HL-60/S4 treated with retinoic acid at 250 ng/mL for 4 days and 3 days (cell line): ENCODE results near the gene GPR62.
"Not testable (repeated sequence)": the region's sequence is repeated elsewhere in the genome, so short reads cannot be mapped to it uniquely, and the experiment has no call there.

ENCODE experiments used
- in situ Hi-C: fragments of 300-500 bp; cut with MboI; formaldehyde crosslinking; loops from 2 replicates; pipeline ENCODE4 v1.7.0; 2022; ENCODE audit warnings: low sequenced_read_pairs

Gene GPR62

DNA sequence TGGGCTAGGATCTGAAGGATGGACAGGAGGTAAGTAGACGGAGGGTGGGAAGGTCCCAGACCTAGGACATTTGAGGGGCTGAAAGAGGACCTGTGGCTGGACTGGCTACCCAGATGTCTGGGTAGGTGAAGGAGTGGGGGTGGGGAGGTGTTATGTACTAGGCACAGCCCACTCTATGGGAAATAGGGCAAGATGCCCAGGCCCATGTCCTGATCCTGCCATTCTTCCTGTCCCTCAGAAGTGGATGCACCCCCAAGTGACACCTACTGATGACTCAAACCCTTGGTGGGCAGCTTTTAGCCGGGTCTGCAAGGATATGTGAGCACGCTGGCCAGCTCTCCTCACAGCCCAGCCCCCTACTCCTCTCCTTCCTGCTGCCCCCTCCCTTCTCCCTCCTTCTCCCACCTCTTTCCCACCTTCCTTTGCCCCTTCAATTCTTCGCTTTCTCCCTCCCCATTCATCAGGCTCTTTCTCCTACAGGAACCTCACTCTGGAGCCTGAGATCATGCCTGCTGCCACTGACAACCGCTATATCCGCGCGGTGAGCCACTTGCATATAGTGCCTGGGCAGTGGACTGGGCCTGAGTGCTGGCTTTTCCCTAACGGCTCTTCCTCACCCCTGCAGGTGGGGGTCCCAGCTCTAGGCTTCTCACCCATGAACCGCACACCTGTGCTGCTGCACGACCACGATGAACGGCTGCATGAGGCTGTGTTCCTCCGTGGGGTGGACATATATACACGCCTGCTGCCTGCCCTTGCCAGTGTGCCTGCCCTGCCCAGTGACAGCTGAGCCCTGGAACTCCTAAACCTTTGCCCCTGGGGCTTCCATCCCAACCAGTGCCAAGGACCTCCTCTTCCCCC, 33.3 kb downstream of the GPR62 start:
- in situ Hi-C loops: no loop called here

DNA sequence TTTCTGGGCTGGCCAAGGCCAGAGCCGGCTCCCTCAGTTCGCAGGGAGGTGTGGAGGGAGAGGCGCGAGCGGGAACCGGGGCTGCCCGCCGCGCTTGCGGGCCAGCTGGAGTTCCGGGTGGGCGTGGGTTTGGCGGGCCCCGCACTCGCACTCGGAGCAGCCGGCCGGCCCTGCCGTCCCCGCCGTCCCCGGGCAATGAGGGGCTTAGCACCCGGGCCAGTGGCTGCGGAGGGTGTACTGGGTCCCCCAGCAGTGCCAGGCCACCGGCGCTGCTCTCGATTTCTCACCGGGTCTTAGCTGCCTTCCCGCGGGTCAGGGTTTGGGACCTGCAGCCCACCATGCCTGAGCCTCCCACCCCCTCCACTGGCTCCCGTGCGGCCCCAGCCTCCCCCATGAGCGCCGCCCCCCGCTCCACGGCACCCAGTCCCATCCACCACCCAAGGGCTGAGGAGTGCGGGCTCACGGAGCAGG, 35.4 kb downstream of the GPR62 start:
- in situ Hi-C loops: not testable (repeated sequence)

DNA sequence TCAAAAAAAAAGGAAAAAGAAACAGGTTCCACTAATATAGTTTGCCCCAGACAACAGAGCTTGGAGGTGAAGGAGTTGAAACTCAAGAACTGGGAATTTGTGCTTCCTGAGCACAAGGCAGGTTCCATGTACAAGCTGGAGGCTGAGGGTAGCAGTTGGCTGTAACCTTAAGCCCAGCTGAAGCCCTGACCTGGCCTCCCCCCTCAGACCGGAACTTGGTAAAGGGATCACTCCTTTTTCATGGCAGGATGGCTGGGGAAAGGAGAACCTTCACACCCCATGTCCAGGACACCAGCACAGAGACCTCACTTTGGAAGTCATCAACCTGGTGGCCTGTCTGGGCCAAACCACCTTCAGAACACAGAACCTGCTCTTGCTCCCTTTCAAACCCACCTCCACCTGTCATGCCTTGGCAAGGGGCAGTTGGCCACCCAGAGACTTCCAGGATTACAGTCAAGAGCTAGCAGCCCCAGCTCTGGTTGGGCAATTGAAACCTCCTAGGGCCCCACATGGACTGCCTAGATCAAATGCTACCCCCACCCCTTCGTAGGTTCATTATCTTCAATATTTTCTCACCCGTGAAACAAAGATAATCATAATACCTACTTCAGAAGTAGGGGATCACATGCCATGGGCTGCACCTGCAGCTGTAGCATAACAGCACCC, 37.0 kb downstream of the GPR62 start:
- in situ Hi-C loops: no loop called here

GRCh38 chr3:51993657-51994056, 38.5 kb downstream of the GPR62 start:
- in situ Hi-C loops: not testable (repeated sequence)

DNA sequence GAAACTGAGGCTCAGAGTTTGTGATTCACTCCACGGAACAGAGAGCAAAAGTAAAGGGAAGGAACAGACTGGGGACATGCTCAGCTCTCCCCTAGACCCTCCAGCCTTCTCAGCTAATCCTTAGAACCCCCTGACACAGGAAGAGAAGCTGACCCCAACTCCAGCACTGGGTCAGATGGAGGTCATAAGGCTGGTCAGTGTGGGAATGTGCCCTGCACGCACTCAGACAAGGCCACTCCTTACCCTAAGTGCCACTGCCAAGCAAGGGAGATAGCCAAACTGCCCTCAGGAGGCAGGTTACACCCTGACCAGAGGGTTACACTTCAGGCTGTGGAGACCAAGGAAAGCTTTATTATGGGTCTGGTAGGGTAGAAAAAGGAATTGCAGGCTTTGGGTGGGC, 39.3 kb downstream of the GPR62 start:
- in situ Hi-C loops: no loop called here

DNA sequence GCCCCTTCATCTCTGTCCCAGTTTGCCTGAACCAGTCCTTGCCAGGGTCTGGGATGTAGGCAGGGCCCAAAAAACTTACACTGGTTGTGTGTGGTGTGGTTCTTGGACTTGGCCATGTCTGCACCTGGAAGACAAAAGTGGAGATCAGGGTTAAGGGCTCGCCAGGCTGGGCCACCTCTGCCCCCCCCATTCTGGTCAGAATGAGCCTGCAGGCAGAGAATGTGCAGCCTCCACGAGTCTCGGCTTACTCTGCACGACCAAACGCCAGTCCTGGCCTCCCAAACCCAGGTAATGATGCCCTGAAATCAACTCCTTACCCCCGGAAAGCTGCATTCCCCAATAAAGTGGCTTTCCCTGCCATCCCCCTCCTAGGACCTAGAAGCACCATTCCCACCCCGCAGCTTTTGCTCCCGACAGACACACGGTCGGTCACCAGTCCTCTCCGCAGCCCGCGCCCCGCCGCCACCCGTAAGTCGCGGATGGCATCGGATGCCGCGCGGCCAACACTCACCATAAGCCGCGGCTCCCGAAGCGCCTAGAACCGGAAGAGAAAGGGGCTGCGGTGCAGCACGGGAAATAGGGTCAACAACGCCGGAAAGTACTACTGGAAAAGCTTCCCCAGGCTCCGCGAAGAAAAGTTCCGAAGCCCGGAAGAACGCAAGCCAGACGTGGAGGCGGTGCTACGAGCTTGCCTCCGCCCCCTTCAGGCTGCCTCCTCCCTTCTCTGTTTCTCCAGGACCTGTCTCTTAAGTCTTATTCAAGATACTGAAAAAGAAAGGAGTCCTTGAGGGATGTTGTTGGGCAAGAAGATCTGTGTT, 40.4 kb downstream of the GPR62 start, which contains the start of gene RPL29:
Gene RPL29 (minus strand): TSS at position 550 of the 818 bp plus-strand sequence. CDS start 434 bp downstream, at position 116.
- in situ Hi-C loops: no loop called here

- in situ Hi-C loops: no loop called here
Measured at GRCh38 chr3:51997172-51997571, 42.0 kb downstream of the GPR62 start.

GRCh38 chr3:51997935-51998596, 42.9 kb downstream of the GPR62 start:
- in situ Hi-C loops: no loop called here

DNA sequence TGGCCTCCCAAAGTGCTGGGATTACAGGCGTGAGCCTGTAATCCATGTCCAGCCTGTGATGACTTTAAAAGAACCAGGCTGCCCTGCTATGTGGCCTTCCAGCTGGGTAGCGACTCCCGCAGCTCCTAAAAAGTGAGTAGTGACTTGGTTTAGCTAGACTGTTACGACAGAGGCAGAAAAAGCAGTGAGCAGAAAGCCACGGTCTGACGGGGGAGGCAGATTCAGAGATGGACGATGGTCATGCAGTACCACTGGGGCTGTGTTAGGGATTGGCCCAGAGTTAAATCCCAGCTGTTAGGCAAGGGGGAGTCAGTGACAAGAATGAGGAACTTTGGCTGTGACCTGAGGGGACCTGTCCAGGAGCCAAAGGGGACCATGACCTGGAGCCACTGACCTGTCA, 43.6 kb downstream of the GPR62 start:
- in situ Hi-C loops: no loop called here

- in situ Hi-C loops: no loop called here
Measured at GRCh38 chr3:51999846-52000245, 44.7 kb downstream of the GPR62 start.

GRCh38 chr3:52001443-52001974, 46.3 kb downstream of the GPR62 start:
- in situ Hi-C loops: no loop called here

DNA sequence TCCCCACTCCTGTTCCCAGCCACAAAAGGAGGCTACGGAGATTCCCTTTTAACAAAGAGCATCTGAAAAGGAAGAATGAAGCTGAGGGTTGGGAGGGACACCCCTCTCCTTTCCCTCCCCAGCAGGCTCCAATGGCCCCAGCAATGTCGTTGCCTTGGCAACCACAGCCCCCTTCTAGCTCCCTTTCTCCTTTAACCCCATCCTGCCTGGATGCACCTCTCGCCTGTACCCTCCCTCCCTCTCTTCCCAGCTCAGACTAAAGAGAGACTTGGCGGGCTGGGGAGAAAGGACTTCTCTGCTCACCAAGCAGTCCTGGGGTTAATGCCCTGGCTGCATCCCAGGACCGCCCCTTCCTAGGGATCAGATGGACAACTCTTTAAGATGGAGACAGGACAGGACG, 47.6 kb downstream of the GPR62 start:
- in situ Hi-C loops: no loop called here

DNA sequence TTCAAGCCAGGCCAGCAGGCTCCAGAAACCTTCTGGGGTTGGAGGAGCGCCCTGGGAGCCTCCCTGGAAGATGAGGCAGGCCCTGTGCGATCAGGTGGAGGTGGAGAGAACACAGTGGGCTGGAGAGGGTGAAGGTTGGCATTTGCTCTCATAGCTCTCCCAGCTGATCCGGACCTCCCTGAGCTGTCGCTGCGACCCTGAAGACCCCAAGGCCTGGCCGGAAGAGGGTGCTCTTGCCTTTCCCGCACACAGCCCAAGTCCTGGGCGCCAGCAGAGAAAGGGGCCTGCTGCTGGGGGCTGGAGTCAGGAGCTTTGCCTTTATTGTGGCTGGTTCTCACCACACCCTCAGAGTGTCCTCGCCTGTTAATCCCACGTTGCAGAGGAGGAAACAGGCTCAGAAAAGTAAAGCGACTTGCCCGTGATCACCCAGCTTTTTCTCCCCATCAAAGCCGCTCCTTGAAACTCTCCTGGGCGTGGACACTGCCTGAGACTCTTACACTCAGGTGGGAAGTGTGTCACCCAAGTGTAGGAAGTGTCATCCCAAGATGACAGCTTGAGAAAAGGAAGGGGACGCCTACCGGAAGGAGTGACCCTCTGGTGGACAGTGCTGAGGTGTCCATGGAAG, 49.1 kb downstream of the GPR62 start:
- in situ Hi-C loops: no loop called here

- in situ Hi-C loops: no loop called here
Measured at GRCh38 chr3:52004906-52005395, 49.8 kb downstream of the GPR62 start.

- in situ Hi-C loops: no loop called here
Measured at GRCh38 chr3:52005571-52005986, 50.4 kb downstream of the GPR62 start.

- in situ Hi-C loops: no loop called here
Measured at GRCh38 chr3:52006017-52006819, 51.0 kb downstream of the GPR62 start.

DNA sequence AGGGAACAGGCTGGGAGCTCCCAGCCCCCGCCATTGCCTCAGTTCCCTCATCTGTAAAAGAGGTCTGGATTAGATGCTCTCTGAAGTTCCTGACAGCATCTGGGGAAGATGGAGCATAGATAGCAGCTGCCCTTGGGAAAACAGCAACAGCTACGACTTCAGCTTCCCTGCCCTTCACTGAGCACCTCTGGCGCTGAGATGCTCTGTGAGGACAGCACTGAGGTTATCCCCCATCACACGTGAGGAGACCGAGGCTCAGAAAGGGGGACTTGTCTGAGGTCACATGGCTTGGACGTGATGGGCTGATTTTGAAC, 51.6 kb downstream of the GPR62 start:
- in situ Hi-C loops: no loop called here
